GM04504 (cell line): ENCODE data around the gene LEF1.

Experiments
- DNase-seq: peaks from one replicate; pipeline ENCODE4 v3.0.0-alpha.2; 2012; ENCODE audit warnings: low read depth

The LEF1 gene

DNA sequence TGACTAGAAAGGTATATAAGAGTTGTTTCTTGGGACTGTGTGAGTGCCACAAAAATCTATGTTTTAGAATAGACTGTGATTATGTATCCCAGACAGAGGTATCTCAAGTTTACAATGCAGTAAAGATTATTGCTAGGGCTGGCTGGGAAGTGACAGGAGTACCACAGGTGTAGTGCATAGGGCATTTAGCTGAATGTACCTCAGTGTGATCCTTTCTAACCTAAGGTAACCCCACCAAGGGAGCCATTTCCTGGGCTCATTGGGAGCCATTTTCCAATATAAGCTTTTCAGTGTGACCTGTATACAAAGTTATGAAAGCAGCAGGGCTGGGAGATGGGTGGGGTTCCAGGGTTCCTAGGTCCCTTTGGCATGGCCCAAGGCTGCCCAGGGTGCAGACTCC, 6.1 kb upstream of the LEF1 start:
- no peak for DNase-seq

GRCh38 chr4:108173599-108174057, 4.9 kb upstream of the LEF1 start:
- DNase-seq, result no peak

GRCh38 chr4:108172753-108173598, 4.2 kb upstream of the LEF1 start:
- DNase-seq, result no peak

GRCh38 chr4:108172231-108172752, 3.6 kb upstream of the LEF1 start:
- no peak for DNase-seq

DNA sequence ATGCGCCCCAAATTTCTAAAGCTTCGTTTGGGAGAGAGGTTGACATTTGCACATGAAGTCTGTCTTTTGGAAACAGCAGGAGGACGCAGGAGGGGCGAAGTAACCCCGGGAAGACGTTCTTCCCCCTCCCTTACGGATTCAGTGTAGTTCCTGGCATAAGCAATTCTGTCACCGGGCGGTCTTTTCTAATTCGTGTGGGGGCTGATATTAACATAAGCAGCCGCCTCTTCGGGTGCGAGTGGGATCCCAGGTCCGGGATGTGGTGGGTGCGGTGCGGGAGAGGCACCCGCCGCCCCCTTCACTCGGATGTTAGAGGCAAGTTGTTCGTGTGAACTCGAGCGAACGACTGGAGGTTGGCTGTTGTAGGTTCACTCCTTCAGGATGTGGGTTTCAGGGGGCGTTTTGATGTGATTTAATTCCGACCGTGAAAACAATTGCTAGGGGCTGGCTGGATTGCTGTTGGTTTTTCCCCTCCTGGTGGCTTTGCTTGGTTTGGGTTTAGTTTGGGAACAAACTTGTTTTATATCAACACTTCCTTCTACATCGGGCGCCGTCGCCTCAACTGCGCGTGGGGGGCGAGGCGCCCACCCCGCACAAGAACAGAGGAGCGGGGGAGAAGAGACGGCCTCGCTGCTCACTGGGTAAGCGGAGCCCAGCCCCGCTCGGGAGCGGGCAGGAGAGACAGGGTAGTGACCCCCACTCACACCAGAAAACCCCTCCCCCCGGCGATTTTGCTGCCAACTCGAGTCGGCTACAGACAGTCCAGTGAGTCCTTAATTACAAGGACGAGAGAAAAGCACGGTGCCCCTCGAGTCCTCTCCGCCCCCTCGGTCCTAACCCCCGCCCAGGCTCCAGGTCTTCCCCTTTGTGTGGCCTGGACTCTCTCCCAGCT, 2.9 kb upstream of the LEF1 start:
- no peak for DNase-seq

DNA sequence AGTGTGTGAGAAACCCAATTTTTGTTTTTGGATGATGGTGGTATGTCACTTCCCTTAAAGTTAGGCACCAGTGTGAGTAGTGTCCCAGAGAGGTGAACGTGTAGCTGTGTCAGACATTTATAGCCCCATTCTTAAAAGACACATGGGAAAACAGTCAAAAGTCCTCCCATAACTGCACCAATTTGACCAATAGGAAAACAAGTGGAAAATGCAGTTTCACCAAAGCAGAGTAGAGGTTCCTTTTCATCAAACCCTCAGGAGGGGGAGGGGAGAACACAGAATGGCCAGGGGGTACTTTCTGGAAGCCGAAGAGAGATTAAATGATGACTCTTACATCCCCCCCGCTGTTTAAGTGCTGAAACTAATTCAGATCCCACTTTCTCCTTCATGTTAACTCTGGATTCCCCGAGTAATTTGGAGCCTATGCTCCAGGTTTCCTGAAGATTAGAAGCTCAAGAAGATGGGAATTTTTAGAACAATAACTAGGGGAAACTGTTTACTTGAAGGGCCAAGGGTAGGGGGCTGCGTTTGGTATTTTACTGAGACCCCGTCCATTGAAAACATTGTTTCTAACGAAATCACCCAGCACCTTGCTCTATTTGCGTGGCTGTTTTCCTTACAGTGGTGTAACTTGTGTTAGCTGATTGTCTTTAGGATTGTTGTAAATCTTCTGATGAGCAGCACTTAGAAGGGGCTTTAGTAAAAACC, 2.1 kb upstream of the LEF1 start:
- DNase-seq, result no peak

GRCh38 chr4:108169664-108170063, 932 bp upstream of the LEF1 start:
- DNase-seq, result no peak

DNA sequence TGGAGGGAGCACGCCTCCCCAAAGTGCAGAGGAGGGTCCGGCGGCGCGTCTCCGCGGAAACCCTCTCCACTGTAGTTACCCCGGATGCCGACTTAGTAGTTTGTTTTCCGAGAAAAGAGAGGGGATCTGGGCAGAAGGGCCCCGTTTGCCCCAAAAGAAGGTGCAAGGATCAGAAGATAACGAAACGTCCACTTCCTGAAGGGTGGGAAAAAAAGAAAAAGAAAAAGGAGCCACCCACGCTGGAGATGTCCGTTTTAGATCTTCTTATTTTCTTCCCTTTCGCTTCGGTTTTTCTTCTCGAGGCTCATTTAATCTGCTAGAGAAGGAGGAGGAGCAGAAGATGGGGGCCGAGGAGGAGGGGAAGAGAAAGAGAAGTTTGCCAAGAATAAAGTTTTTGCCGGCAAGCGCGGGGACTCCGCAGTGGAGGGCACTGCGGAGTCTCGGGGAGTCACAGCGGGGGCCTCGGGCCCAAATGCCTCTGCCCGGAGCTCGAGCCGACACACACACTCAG, 517 bp downstream of the LEF1 start:
- DNase-seq, result peak; percentile 5

DNA sequence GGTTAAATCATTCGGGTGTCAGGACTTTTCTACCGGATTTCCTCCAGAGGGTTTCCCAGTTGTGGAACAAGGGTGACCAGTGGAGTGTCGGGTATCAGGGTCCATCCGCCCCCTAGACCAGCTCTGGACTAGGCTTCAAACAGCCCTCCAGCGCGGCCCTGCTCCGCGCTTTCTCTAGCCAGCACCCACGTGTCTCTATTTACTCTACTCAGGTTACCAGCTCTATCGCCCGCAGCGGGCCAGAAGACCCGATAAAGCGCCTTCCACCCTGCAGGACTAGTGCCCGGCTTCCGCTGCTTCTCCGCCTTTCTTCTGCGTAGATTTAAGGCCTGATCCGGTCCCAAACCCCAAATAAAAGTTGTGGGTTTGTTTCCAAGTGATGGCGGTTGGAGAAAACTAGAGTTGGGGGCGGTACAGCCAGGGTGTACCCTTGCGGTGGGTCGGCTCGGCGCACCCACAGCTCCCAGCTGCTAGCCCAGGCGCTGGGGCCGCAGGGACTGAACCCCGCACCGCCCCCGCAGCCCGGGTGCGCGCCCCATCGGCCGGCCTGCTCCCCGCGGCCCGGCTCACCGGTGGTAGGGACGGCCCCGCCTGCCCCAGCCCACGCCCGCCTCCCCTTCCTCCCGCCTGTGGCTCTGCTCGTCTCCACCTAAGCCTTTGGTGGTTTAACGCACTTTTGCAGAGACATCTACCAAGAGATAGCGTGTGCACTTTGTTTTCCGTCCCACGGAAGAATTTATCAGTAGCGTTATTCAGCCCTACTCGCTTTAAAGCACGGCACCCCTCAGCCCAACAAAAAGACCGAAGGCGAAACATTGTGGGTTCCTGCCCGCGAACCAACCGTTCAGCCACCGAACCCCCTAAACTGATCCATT, 2.1 kb downstream of the LEF1 start:
- DNase-seq, result no peak

GRCh38 chr4:108166038-108166437, 2.7 kb downstream of the LEF1 start:
- no peak for DNase-seq

DNA sequence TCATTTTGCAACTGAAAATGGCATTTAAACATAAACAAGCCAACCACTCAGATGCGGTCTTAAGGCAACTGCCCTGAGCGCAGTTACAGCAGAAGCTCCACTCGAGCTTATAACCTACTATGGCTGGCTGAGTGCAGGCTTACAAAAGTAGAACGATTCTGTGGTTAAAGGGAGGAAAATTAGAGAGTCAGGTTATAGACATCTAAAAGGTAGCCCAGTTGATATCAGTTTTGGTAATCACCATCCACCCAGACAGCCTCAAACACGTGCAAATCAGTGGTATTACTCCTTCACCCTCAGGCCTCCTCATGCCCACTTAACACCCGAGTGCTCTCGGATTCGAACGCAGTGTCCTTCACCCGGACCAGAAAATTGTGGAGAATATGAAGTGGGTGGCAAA, 3.1 kb downstream of the LEF1 start:
- no peak for DNase-seq

- DNase-seq, result no peak
Measured at GRCh38 chr4:108163351-108163750, 5.4 kb downstream of the LEF1 start.

DNA sequence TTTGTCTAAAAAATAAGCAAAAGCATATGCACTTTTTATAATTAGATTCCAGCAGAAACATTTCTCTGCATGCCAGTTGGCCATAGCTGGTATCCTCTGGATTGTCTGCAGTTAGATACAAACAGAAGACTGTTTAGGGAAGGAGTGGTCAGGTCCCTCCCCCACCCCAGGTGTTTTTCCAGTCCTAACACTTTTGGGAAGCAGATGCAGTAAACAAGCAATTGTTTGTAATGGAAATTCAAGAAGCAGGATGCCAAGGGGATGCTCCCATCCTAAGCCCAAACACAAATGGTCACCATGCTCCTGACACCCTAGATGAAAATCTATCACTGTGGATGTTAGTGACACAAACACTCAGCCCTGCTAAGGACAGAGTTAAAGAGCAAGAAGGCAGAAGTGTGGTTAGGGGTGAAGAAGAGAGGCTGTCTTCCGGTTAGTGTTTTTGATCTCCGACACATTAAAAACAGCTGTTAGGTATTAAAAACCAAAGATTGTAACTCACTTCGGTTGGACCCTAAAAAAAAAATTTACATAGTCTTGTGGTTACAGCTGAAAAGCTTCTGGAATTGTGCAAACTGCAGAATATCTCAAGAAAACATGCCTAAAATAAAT, 7.9 kb downstream of the LEF1 start:
- no peak for DNase-seq

- DNase-seq, result no peak
Measured at GRCh38 chr4:108159845-108160244, 8.9 kb downstream of the LEF1 start.

GRCh38 chr4:108157655-108158054, 11.1 kb downstream of the LEF1 start:
- no peak for DNase-seq

GRCh38 chr4:108156391-108156790, 12.3 kb downstream of the LEF1 start:
- no peak for DNase-seq

DNA sequence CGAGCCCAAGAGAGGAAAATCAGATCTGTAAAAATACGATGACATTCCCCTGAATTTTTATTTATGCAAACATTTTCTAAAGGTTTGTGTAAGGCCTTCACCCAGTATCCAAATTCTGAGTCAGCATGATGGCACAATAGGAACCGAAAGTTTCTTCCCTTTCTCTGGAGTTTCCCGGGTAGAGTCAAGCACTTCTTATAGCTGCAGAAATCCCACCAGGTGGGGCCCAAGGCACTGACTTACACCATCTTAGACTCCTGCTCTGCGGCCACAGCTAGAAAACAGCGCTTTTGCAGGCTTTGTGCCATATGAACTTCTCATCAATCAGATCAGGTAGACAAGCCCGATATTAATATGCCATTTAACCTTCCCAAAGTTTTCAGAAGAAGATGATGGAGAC, 13.4 kb downstream of the LEF1 start:
- no peak for DNase-seq

- no peak for DNase-seq
Measured at GRCh38 chr4:108152980-108153379, 15.8 kb downstream of the LEF1 start.

DNA sequence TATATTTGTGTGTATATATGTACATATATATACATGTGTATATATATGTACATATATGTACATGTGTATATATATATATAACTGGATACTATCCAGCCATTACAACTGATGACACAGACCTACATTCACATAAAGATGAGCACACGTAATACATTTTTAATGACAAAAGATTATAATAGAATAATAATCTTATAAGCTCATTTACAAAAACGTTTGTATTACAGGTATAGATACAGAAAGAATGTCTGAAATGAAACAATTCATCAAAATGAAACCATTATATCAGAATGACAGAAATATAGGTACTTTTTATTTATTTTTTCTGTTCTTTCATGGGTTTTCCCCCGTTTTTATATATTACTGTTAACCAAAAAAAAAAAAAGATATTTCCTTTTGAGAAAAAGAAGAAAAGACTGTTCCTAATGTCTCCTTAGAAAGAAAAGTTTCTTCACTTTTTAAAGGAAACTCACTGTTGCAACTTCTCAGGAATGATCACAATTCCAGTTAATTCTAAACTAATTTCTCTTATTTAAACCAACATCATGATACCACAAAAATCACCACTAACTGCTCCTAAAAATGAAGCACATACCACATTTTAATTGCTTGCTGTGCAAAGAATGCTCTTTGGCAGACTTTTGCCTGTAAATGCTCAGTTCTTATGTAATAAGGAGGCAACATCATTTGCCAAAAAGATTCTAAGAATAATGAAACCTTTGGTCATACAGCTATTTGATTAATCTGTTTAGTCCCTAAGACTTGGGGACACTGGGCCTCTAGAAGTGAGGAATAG, 18.9 kb downstream of the LEF1 start:
- peak; percentile 64 for DNase-seq

DNA sequence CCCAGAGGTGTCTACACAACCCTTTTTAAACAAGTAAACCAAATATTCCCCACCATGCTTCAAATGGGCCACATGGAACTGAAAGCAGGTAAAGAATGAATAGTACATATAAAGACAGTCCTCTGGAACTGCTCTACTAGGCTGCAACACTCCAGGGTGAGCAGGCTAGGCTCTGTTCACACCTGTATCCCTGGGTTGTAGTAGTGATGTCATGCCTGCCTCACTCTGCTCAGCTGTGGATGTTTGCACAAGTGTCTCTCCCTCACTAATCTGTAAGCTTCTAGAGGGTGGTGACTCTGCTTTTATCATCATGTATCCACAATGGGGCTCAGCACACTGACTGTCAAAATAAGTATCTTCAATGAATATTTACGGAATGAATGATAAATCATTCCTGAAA, 20.4 kb downstream of the LEF1 start:
- DNase-seq, result no peak
